K562 (cell line): ENCODE results near the gene NR1H2. TPM values are rescaled to one million over a fixed set of nuclear protein-coding genes. Genes with fewer than 3 reads are reported as not detected.

Experiments
- CREB3 ChIP-seq: fragments of 450-650 bp; conservative IDR thresholded peaks from 2 replicates; pipeline ENCODE4 v1.6.1; 2016; ENCODE audit warnings: missing genetic modification characterization, low read depth, mild to moderate bottlenecking, missing compliant biosample characterization, moderate library complexity
- ETV5 ChIP-seq: sonication (generic); formaldehyde crosslinking; IDR thresholded peaks from 2 replicates; pipeline ENCODE4 v1.4.0; 2020; ENCODE audit warnings: low read depth, mild to moderate bottlenecking, missing genetic modification reagents
- EZH2 ChIP-seq: IDR thresholded peaks from 2 replicates; pipeline ENCODE4 v1.6.1; 2012; ENCODE audit warnings: low read depth, mild to moderate bottlenecking, inconsistent platforms, low read length, borderline replicate concordance
- NCOA1 ChIP-seq: fragments of 450-650 bp; IDR thresholded peaks from 2 replicates; pipeline ENCODE4 v1.6.1; 2016; ENCODE audit warnings: low read depth
- NCOR1 ChIP-seq: fragments of 450-650 bp; IDR thresholded peaks from 2 replicates; pipeline ENCODE4 v1.6.1; 2016; ENCODE audit warnings: mild to moderate bottlenecking, moderate library complexity
- NFXL1 ChIP-seq: fragments of 450-650 bp; formaldehyde crosslinking; IDR thresholded peaks from 2 replicates; pipeline ENCODE4 v1.4.0; 2021; ENCODE audit warnings: mild to moderate bottlenecking
- PHTF2 ChIP-seq: fragments of 250-450 bp; sonication (Bioruptor Pico); IDR thresholded peaks from 2 replicates; pipeline ENCODE4 v1.5.0; 2021; ENCODE audit warnings: mild to moderate bottlenecking
- TFAM ChIP-seq: fragments of 250-450 bp; sonication (Bioruptor Pico); conservative IDR thresholded peaks from 2 replicates; pipeline ENCODE4 v1.5.0; 2021; ENCODE audit warnings: mild to moderate bottlenecking, moderate library complexity
- polyA plus RNA-seq, 8 experiments: library from polyadenylated mRNA; depleted of rRNA in 4 of 8; stranded (reverse) in 5 of 8; unstranded in 3 of 8; fragments of >200 nt; fragmentation: Nextera tagmentation in 2 of 8; fragmentation: Illumina TruSeq in 1 of 8; extraction: Ambion mirVana in 2 of 8; extraction: Trizol in 1 of 8; gene quantifications; 2 replicates each; pipeline versions ENCODE4 v1.2.1 to v1.2.3, GENCODE V29; 2011 to 2014; ENCODE audit warnings: inconsistent platforms in 1 of 8, missing spikeins in 1 of 8
- total RNA-seq, 7 experiments: library from RNA; depleted of rRNA in 6 of 7; stranded (reverse); fragments of >200 nt in 6 of 7; fragmentation: Illumina TruSeq in 2 of 7; extraction: Trizol in 2 of 7; gene quantifications; 2 replicates each; pipeline versions ENCODE4 v1.2.1 to v1.2.3, GENCODE V29; 2011 to 2021; ENCODE audit warnings: low replicate concordance in 1 of 7
- TF ChIP-seq, protein P1 (sequence below), 2 experiments: fragments of 450-650 bp in 1 of 2; sonication (generic) in 1 of 2; formaldehyde crosslinking in 1 of 2; IDR thresholded peaks; 2 replicates each; pipeline versions ENCODE4 v1.7.1 to v1.9.0; 2016 to 2022; ENCODE audit warnings: inconsistent platforms in 1 of 2, mild to moderate bottlenecking in 1 of 2, missing genetic modification reagents in 1 of 2
- TF ChIP-seq, protein P2 (sequence below): IDR thresholded peaks from 3 replicates; pipeline ENCODE4 v1.6.1; 2011; ENCODE audit warnings: borderline replicate concordance, mild to moderate bottlenecking; ENCODE audit not compliant: insufficient read length, insufficient read depth
- TF ChIP-seq, protein P3 (sequence below), 2 experiments: fragments of 200-800 bp in 1 of 2; sonication (Bioruptor generic) in 1 of 2; sonication (generic) in 1 of 2; formaldehyde crosslinking in 1 of 2; IDR thresholded peaks in 1 of 2; conservative IDR thresholded peaks in 1 of 2; 2 replicates each; pipeline versions ENCODE4 v1.5.0 to v1.6.1; 2016 to 2020; ENCODE audit warnings: missing compliant biosample characterization in 1 of 2, missing genetic modification characterization in 1 of 2, missing genetic modification reagents in 1 of 2

NR1H2 gene
- total and polyA plus RNA-seq, 9 of the 15 experiments (the other 6 are each of a cell fraction or from before 2014, with no cell fraction given) = 0.11 to 73.8 (median 24.0) TPM

DNA sequence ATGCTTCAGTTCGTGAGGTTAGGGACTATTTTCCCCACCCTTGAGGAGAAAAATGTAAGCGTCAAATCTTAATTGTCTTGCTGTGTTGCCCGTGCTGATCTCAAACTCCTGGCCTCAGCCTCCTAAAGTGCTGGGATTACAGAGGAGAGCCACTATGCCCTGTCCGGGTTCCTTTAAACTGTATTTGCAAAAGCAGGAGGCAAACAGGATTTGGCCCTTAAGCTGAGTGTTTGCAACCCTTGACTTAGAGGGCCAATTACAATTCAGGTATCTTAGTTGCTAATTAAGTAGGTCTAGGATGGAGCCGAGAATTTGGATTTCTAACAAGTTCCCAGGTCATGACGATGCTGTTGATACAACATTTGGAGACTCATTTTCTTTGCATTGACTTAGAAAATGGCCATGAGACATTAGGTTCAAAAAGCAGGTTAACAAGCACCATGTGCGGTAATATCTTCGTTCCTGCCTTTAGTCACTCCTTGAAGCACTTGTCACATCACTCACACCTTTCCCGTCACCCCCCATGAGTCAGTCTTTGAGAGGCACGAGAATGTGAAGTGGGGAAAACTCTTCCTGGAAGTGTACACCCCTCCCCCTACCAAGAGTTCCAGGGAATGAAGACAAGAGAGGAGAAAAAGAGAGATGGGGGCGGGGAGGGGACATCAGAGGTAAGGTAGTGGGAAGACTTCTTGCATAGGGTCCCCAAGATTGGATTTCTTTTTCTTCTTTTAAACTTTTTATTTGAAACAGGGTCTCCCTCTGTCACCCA lies 13.4 kb upstream of the NR1H2 start (continued):
- TF ChIP-seq, protein P1, sequence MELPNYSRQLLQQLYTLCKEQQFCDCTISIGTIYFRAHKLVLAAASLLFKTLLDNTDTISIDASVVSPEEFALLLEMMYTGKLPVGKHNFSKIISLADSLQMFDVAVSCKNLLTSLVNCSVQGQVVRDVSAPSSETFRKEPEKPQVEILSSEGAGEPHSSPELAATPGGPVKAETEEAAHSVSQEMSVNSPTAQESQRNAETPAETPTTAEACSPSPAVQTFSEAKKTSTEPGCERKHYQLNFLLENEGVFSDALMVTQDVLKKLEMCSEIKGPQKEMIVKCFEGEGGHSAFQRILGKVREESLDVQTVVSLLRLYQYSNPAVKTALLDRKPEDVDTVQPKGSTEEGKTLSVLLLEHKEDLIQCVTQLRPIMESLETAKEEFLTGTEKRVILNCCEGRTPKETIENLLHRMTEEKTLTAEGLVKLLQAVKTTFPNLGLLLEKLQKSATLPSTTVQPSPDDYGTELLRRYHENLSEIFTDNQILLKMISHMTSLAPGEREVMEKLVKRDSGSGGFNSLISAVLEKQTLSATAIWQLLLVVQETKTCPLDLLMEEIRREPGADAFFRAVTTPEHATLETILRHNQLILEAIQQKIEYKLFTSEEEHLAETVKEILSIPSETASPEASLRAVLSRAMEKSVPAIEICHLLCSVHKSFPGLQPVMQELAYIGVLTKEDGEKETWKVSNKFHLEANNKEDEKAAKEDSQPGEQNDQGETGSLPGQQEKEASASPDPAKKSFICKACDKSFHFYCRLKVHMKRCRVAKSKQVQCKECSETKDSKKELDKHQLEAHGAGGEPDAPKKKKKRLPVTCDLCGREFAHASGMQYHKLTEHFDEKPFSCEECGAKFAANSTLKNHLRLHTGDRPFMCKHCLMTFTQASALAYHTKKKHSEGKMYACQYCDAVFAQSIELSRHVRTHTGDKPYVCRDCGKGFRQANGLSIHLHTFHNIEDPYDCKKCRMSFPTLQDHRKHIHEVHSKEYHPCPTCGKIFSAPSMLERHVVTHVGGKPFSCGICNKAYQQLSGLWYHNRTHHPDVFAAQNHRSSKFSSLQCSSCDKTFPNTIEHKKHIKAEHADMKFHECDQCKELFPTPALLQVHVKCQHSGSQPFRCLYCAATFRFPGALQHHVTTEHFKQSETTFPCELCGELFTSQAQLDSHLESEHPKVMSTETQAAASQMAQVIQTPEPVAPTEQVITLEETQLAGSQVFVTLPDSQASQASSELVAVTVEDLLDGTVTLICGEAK (IDR thresholded peaks at IDR 0.05) = no peak
- TF ChIP-seq, protein P1 (CRISPR knock-in tag; IDR thresholded peaks at IDR 0.05) = no peak
- TF ChIP-seq NFXL1 (CRISPR knock-in tag) (no peak), NCOR1 (no peak), TFAM (no peak), NCOA1 (no peak), PHTF2 (CRISPR knock-in tag) (no peak), EZH2 (no peak), CREB3 (tag) (no peak), ETV5 (CRISPR knock-in tag) (0 out of 2 replicates have a peak, but pooled peaks have one; percentile 26)
- TF ChIP-seq, protein P2, sequence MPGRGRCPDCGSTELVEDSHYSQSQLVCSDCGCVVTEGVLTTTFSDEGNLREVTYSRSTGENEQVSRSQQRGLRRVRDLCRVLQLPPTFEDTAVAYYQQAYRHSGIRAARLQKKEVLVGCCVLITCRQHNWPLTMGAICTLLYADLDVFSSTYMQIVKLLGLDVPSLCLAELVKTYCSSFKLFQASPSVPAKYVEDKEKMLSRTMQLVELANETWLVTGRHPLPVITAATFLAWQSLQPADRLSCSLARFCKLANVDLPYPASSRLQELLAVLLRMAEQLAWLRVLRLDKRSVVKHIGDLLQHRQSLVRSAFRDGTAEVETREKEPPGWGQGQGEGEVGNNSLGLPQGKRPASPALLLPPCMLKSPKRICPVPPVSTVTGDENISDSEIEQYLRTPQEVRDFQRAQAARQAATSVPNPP = no peak
- TF ChIP-seq, protein P3, sequence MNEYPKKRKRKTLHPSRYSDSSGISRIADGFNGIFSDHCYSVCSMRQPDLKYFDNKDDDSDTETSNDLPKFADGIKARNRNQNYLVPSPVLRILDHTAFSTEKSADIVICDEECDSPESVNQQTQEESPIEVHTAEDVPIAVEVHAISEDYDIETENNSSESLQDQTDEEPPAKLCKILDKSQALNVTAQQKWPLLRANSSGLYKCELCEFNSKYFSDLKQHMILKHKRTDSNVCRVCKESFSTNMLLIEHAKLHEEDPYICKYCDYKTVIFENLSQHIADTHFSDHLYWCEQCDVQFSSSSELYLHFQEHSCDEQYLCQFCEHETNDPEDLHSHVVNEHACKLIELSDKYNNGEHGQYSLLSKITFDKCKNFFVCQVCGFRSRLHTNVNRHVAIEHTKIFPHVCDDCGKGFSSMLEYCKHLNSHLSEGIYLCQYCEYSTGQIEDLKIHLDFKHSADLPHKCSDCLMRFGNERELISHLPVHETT (CRISPR knock-in tag; conservative IDR thresholded peaks at IDR 0.05 in 1 of 2, IDR thresholded peaks at IDR 0.05 in 1 of 2) = no peak
